ENCODE results near the gene TMEM134.

DNA sequence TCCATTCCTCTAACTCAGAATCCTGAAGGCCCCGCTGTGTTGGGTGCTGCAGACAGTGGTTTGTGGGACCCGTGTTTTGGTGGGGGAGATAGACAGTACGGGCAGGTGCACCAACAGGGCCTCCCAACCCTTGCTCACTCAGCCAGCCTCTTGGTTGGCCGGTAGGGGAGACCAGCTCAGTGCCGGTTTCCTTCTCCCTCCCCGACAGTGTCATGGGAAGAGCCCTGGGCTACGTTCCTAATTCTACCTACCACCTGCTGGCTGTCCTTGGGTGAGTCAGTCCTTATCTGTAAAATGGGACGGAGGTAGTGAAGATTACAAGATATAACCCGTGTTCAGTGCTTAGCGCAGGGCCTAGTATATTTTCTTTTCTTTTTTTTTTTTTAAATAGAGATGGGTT lies 5.9 kb downstream of the TMEM134 start:
- TF ChIP-seq, protein P1, sequence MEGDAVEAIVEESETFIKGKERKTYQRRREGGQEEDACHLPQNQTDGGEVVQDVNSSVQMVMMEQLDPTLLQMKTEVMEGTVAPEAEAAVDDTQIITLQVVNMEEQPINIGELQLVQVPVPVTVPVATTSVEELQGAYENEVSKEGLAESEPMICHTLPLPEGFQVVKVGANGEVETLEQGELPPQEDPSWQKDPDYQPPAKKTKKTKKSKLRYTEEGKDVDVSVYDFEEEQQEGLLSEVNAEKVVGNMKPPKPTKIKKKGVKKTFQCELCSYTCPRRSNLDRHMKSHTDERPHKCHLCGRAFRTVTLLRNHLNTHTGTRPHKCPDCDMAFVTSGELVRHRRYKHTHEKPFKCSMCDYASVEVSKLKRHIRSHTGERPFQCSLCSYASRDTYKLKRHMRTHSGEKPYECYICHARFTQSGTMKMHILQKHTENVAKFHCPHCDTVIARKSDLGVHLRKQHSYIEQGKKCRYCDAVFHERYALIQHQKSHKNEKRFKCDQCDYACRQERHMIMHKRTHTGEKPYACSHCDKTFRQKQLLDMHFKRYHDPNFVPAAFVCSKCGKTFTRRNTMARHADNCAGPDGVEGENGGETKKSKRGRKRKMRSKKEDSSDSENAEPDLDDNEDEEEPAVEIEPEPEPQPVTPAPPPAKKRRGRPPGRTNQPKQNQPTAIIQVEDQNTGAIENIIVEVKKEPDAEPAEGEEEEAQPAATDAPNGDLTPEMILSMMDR (IDR thresholded peaks at IDR 0.05; ENCODE audit: low read depth, low read length, missing input control): no peak
- TF ChIP-seq TAF1 (conservative IDR thresholded peaks at IDR 0.05) (no peak), GABPA (IDR thresholded peaks at IDR 0.05 in 1 of 2, conservative IDR thresholded peaks at IDR 0.05 in 1 of 2) (no peak), JUND (IDR thresholded peaks at IDR 0.05) (no peak), NR2F2 (IDR thresholded peaks at IDR 0.05) (no peak), EGR1 (IDR thresholded peaks at IDR 0.05; ENCODE audit: low read depth in 2 of 2) (no peak), YY1 (IDR thresholded peaks at IDR 0.05) (no peak), RAD21 (IDR thresholded peaks at IDR 0.05) (no peak), SP1 (IDR thresholded peaks at IDR 0.05) (no peak)
- TF ChIP-seq, protein P2, sequence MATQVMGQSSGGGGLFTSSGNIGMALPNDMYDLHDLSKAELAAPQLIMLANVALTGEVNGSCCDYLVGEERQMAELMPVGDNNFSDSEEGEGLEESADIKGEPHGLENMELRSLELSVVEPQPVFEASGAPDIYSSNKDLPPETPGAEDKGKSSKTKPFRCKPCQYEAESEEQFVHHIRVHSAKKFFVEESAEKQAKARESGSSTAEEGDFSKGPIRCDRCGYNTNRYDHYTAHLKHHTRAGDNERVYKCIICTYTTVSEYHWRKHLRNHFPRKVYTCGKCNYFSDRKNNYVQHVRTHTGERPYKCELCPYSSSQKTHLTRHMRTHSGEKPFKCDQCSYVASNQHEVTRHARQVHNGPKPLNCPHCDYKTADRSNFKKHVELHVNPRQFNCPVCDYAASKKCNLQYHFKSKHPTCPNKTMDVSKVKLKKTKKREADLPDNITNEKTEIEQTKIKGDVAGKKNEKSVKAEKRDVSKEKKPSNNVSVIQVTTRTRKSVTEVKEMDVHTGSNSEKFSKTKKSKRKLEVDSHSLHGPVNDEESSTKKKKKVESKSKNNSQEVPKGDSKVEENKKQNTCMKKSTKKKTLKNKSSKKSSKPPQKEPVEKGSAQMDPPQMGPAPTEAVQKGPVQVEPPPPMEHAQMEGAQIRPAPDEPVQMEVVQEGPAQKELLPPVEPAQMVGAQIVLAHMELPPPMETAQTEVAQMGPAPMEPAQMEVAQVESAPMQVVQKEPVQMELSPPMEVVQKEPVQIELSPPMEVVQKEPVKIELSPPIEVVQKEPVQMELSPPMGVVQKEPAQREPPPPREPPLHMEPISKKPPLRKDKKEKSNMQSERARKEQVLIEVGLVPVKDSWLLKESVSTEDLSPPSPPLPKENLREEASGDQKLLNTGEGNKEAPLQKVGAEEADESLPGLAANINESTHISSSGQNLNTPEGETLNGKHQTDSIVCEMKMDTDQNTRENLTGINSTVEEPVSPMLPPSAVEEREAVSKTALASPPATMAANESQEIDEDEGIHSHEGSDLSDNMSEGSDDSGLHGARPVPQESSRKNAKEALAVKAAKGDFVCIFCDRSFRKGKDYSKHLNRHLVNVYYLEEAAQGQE (IDR thresholded peaks at IDR 0.05): no peak
- TF ChIP-seq, protein P3, sequence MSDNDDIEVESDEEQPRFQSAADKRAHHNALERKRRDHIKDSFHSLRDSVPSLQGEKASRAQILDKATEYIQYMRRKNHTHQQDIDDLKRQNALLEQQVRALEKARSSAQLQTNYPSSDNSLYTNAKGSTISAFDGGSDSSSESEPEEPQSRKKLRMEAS (IDR thresholded peaks at IDR 0.05): no peak
- TF ChIP-seq, protein P4, sequence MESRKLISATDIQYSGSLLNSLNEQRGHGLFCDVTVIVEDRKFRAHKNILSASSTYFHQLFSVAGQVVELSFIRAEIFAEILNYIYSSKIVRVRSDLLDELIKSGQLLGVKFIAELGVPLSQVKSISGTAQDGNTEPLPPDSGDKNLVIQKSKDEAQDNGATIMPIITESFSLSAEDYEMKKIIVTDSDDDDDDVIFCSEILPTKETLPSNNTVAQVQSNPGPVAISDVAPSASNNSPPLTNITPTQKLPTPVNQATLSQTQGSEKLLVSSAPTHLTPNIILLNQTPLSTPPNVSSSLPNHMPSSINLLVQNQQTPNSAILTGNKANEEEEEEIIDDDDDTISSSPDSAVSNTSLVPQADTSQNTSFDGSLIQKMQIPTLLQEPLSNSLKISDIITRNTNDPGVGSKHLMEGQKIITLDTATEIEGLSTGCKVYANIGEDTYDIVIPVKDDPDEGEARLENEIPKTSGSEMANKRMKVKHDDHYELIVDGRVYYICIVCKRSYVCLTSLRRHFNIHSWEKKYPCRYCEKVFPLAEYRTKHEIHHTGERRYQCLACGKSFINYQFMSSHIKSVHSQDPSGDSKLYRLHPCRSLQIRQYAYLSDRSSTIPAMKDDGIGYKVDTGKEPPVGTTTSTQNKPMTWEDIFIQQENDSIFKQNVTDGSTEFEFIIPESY (IDR thresholded peaks at IDR 0.05): no peak
